Prostate gland (tissue), 2 donors: ENCODE results near the gene PLEKHA7. TPM values are rescaled to one million over a fixed set of nuclear protein-coding genes. Genes with fewer than 3 reads are reported as not detected.

Source experiments
- DNase-seq: peaks from one replicate; pipeline ENCODE4 v3.0.0-alpha.2; 2019; ENCODE audit warnings: low spot score
- H3K27ac ChIP-seq, 2 donors: fragments of 200-600 bp; sonication (generic); 2 replicates each; pipeline ENCODE4 v1.5.1; 2017 to 2019
- H3K27me3 ChIP-seq: fragments of 200-600 bp; sonication (generic); replicated peaks from 2 replicates; pipeline ENCODE4 v1.5.1; 2019; ENCODE audit not compliant: insufficient read depth
- H3K36me3 ChIP-seq, 2 donors: fragments of 200-600 bp; sonication (generic); 1 replicate in 1 of 2; 2 replicates in 1 of 2; pipeline versions ENCODE4 v1.5.1 to v1.8.1; 2017 to 2019
- H3K4me1 ChIP-seq: fragments of 200-600 bp; sonication (generic); replicated peaks from 2 replicates; pipeline ENCODE4 v1.5.1; 2019
- H3K4me3 ChIP-seq, 2 donors: fragments of 200-600 bp; sonication (generic); 2 replicates each; pipeline ENCODE4 v1.5.1; 2017 to 2019
- H3K9me3 ChIP-seq: fragments of 200-600 bp; sonication (generic); 2 replicates; pipeline ENCODE4 v1.5.1; 2017
- POLR2A ChIP-seq: fragments of 450-650 bp; IDR thresholded peaks from one replicate; pipeline ENCODE4 v1.6.1; 2016; ENCODE audit warnings: antibody characterized with exemption, mild to moderate bottlenecking
- POLR2AphosphoS5 ChIP-seq: sonication (generic); formaldehyde crosslinking; IDR thresholded peaks from one replicate; pipeline ENCODE4 v1.6.1; 2017; ENCODE audit warnings: antibody characterized with exemption
- WGBS: methylation state at CpG from one replicate; pipeline ENCODE4 v1.1.5; 2018; 5-methylcytosine and 5-hydroxymethylcytosine counted together
- intact Hi-C: fragments of 100-400 bp; cut with DNase I; formaldehyde crosslinking; loops from one replicate; pipeline ENCODE4 v1.14.2; 2022
- total RNA-seq, 2 donors: library from RNA; depleted of rRNA; stranded (reverse); fragments of >200 nt; gene quantifications; one replicate each; pipeline ENCODE4 v1.1.0, GENCODE V29; 2016
- TF ChIP-seq, protein P1 (sequence below), 4 experiments: fragments of 200-600 bp in 2 of 4; fragments of 450-650 bp in 2 of 4; sonication (generic) in 2 of 4; IDR thresholded peaks; 1 replicate in 3 of 4; 2 replicates in 1 of 4; pipeline ENCODE4 v1.5.1; 2016 to 2019; ENCODE audit warnings: antibody characterized with exemption in 4 of 4, mild to moderate bottlenecking in 2 of 4, moderate library complexity in 2 of 4

Gene PLEKHA7
- total RNA-seq, 2 donors from 2014 or later, result 14.6 to 38.3 TPM

DNA sequence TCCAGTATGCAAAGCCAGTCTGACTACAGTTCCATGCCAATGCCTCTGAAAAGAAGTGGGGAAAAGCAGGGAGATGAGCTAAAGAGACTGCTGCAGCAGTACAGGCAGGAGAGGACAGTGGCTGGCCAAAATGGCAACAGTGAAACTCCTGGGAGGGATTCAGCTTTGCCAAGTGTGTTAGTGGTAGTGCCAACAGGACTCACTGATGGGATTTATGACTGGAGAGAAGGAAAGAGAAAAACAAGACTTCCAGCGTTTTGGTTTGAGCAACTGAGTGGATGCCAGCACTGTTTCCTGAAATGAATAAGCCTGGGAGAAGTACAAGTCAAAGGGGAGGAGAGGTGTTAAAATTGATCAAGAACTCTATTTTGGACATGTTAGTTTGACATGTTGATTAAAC lies 80.9 kb downstream of the PLEKHA7 start:
- H3K27ac ChIP-seq, result no peak overlapping the region
- peak; percentile 23 for TF ChIP-seq POLR2AphosphoS5
- no peak for TF ChIP-seq POLR2A
- TF ChIP-seq, protein P1, sequence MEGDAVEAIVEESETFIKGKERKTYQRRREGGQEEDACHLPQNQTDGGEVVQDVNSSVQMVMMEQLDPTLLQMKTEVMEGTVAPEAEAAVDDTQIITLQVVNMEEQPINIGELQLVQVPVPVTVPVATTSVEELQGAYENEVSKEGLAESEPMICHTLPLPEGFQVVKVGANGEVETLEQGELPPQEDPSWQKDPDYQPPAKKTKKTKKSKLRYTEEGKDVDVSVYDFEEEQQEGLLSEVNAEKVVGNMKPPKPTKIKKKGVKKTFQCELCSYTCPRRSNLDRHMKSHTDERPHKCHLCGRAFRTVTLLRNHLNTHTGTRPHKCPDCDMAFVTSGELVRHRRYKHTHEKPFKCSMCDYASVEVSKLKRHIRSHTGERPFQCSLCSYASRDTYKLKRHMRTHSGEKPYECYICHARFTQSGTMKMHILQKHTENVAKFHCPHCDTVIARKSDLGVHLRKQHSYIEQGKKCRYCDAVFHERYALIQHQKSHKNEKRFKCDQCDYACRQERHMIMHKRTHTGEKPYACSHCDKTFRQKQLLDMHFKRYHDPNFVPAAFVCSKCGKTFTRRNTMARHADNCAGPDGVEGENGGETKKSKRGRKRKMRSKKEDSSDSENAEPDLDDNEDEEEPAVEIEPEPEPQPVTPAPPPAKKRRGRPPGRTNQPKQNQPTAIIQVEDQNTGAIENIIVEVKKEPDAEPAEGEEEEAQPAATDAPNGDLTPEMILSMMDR (IDR thresholded peaks at IDR 0.05), result no peak

DNA sequence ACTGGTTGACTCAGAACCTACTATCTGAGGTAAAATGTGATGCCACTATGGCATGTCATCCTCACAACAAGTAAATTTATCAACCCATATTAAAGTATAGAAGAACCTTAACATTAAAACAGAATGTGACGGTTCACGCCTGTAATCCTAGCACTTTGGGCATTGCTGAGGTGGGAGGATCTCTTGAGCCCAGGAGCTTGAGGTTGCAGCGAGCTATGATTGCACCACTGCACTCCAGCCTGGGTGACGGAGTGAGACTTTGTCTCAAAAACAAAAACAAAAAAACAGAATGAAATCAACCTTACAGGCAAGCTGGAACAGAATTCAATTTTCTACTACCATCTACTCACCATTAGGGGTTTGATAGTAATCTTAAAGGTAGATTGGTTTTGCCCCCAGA lies 86.2 kb downstream of the PLEKHA7 start:
- intact Hi-C loops, result no loop called here
- H3K27ac ChIP-seq, result no peak overlapping the region
- no peak overlapping the region for H3K4me3 ChIP-seq
- no peak for DNase-seq
- no peaks in the 10 kb centered on the region for H3K36me3 ChIP-seq
- WGBS, result 95% methylated on average over 4 of the region's 4 CpGs
- H3K9me3 ChIP-seq, result no peaks in the 10 kb centered on the region
- no peaks in the 10 kb centered on the region for H3K4me1 ChIP-seq
- H3K27me3 ChIP-seq, result no peaks in the 10 kb centered on the region
- TF ChIP-seq, protein P1 (IDR thresholded peaks at IDR 0.05), result no peak
- TF ChIP-seq POLR2AphosphoS5 (no peak), POLR2A (no peak)

More for the DNA sequence above, 80.9 kb downstream of the PLEKHA7 start:
- peak; percentile 47 for DNase-seq
- Histone ChIP-seq H3K27me3 (no peaks in the 10 kb centered on the region), H3K4me3 (no peak overlapping the region), H3K9me3 (no peaks in the 10 kb centered on the region), H3K36me3 (no peaks in the 10 kb centered on the region), H3K4me1 (no peaks in the 10 kb centered on the region)
- WGBS, result 18% methylated on average over 1 of the region's 1 CpG
- intact Hi-C loops, result loop anchor here (10.0 kb wide), 1 partner anchor 138 kb away; no protein-coding TSS in a partner anchor

DNA sequence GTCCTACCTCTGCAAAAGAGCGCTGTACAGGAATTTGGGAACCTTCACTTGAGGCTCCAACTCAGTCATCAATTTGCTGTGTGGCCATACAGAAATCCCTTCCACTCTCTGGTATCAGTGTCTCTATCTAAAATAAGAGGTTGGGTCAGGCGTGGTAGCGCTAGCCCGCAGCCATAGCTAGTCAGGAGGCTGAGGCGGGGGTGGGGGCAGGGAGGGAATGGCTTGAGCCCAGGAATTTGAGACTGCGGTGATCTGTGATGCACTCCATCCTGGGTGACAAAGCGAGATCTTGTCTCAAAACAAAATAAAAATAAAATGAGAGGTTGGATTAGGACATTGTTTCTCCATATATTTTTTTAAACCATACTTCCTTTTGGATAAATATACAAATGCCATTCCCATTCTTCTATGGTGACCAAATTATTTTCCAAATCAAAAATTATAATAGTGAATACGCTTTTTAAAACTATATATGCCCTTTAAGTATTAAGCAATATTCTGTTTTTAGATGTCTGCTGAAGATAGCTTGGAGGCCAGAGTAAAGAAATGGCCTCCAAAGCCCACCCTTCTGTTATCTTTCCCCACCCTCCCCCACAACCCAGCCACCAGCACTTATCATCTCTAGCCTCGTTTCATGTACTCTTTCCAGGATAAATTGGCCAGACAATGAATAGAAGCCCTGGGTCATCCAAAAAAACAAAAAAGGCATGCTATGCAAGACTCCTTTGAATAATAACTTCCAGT lies 87.2 kb downstream of the PLEKHA7 start:
- 90% methylated on average over 9 of the region's 9 CpGs for WGBS
- Histone ChIP-seq H3K27ac (no peak overlapping the region), H3K9me3 (no peaks in the 10 kb centered on the region), H3K4me3 (no peak overlapping the region), H3K4me1 (no peaks in the 10 kb centered on the region), H3K27me3 (no peaks in the 10 kb centered on the region), H3K36me3 (no peaks in the 10 kb centered on the region)
- no peak for TF ChIP-seq POLR2A
- TF ChIP-seq, protein P1 (IDR thresholded peaks at IDR 0.05), result no peak
- TF ChIP-seq POLR2AphosphoS5, result no peak
- DNase-seq, result no peak
- intact Hi-C loops, result no loop called here

DNA sequence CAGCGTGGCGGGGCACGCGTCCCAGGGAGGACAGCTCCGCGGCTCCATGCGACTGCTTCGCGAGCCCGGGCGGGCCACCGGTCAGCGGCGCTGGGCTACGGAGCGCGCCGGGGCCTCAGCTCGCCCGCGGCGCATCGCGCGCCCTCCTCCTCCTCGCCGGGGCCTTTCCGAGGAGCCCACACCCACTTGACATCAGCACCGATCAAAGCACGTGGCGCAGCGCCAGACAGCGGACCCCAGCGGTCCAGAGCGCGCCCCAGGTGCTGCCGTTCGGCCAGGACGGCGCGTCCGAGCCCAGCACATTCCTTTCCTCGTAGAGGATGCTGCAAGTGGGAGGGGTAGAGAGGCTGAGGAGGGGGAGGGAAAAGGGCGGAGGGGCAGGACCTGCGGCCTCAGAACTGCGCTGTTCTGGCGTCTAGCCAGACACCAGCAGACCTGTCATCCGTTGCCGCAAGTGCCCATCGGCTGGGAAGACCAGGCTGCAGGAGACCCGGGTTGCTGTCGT lies 88.6 kb downstream of the PLEKHA7 start:
- peak overlapping the region; percentile 58 to 67 for H3K27ac ChIP-seq
- no peaks in the 10 kb centered on the region for H3K27me3 ChIP-seq
- H3K4me1 ChIP-seq, result no peaks in the 10 kb centered on the region
- no peak for TF ChIP-seq POLR2AphosphoS5
- TF ChIP-seq, protein P1 (IDR thresholded peaks at IDR 0.05), result no peak
- intact Hi-C loops, result no loop called here
- H3K4me3 ChIP-seq, result peak overlapping the region; percentile 38 to 40
- H3K9me3 ChIP-seq, result no peaks in the 10 kb centered on the region
- DNase-seq, result peak; percentile 30
- no peaks in the 10 kb centered on the region for H3K36me3 ChIP-seq
- WGBS, result 2% methylated on average over 46 of the region's 52 CpGs
